Measurements from ENCODE around the gene TWIST2. TPM values are rescaled to one million over a fixed set of nuclear protein-coding genes. Genes with fewer than 3 reads are reported as not detected.

TWIST2 gene
- total RNA-seq, 2 donors from 2014 or later, result 41.4 to 62.1 TPM

- no peaks in the 10 kb centered on the region for H3K9me3 ChIP-seq
- no peaks in the 10 kb centered on the region for H3K4me1 ChIP-seq (ENCODE audit: control insufficient read depth in 1 of 2, low read depth in 2 of 2)
- no peaks in the 10 kb centered on the region for H3K36me3 ChIP-seq
- TF ChIP-seq CTCF (IDR thresholded peaks at IDR 0.05), result no peak
- H3K27ac ChIP-seq, result no peak overlapping the region
- DNase-seq (ENCODE audit: low spot score), result no peak
- no peak for ATAC-seq (ENCODE audit: insufficient number of reproducible peaks, low FRiP score, low read depth)
- no peak overlapping the region for H3K4me3 ChIP-seq
- H3K27me3 ChIP-seq (replicated peaks; ENCODE audit: insufficient read depth), result no peaks in the 10 kb centered on the region
Observed at GRCh38 chr2:238949710-238950345, 101.9 kb downstream of the TWIST2 start.

GRCh38 chr2:238950551-238950950 lies 102.7 kb downstream of the TWIST2 start:
- Histone ChIP-seq H3K4me1 (ENCODE audit: control insufficient read depth in 1 of 2, low read depth in 2 of 2) (no peaks in the 10 kb centered on the region), H3K27me3 (replicated peaks; ENCODE audit: insufficient read depth) (no peaks in the 10 kb centered on the region), H3K4me3 (no peak overlapping the region), H3K36me3 (no peaks in the 10 kb centered on the region), H3K9me3 (no peaks in the 10 kb centered on the region), H3K27ac (no peak overlapping the region)
- no peak for TF ChIP-seq CTCF (IDR thresholded peaks at IDR 0.05)
- ATAC-seq (ENCODE audit: insufficient number of reproducible peaks, low FRiP score, low read depth) (no peak), DNase-seq (ENCODE audit: low spot score) (no peak)

- no peak for TF ChIP-seq CTCF (IDR thresholded peaks at IDR 0.05)
- Histone ChIP-seq H3K4me3 (no peak overlapping the region), H3K4me1 (ENCODE audit: control insufficient read depth in 1 of 2, low read depth in 2 of 2) (no peaks in the 10 kb centered on the region), H3K36me3 (no peaks in the 10 kb centered on the region), H3K27ac (no peak overlapping the region), H3K27me3 (replicated peaks; ENCODE audit: insufficient read depth) (no peaks in the 10 kb centered on the region), H3K9me3 (no peaks in the 10 kb centered on the region)
- DNase-seq (ENCODE audit: low spot score) (no peak), ATAC-seq (ENCODE audit: insufficient number of reproducible peaks, low FRiP score, low read depth) (no peak)
Observed at GRCh38 chr2:238952261-238952919, 104.5 kb downstream of the TWIST2 start.

GRCh38 chr2:238954841-238955591 lies 107.1 kb downstream of the TWIST2 start:
- Histone ChIP-seq H3K27me3 (replicated peaks; ENCODE audit: insufficient read depth) (no peaks in the 10 kb centered on the region), H3K36me3 (no peaks in the 10 kb centered on the region), H3K9me3 (no peaks in the 10 kb centered on the region), H3K27ac (no peak overlapping the region), H3K4me3 (no peak overlapping the region), H3K4me1 (ENCODE audit: control insufficient read depth in 1 of 2, low read depth in 2 of 2) (no peaks in the 10 kb centered on the region)
- TF ChIP-seq CTCF (IDR thresholded peaks at IDR 0.05), result no peak
- ATAC-seq (ENCODE audit: insufficient number of reproducible peaks, low FRiP score, low read depth), result no peak
- DNase-seq (ENCODE audit: low spot score), result no peak

Measured in thoracic aorta (tissue), 2 donors.